ENCODE data around the gene MXD4.

- TF ChIP-seq CTCF (IDR thresholded peaks at IDR 0.05) (no peak), POLR2A (IDR thresholded peaks at IDR 0.05) (no peak)
Measured at GRCh38 chr4:2275546-2276251, 13.8 kb upstream of the MXD4 start.

Measured in adrenal gland (tissue), 5 donors.